Omental fat pad (tissue), 4 donors: Measurements from ENCODE around the gene YTHDC2. TPM values are rescaled to one million over a fixed set of nuclear protein-coding genes. Genes with fewer than 3 reads are reported as not detected.
A peak's percentile ranks its signal among the peaks of the same experiment; 100 is the strongest.

Experiments used
- ATAC-seq: fragments of 150-250 bp; one replicate; pipeline ENCODE4 v1.9.1; 2016; ENCODE audit warnings: mild to moderate bottlenecking, moderate library complexity; ENCODE audit not compliant: low FRiP score
- DNase-seq: peaks from one replicate; pipeline ENCODE4 v3.0.0-alpha.2; 2019; ENCODE audit warnings: low spot score
- total RNA-seq, 4 donors: library from RNA; depleted of rRNA; stranded (reverse); fragments of >200 nt; gene quantifications; one replicate each; pipeline ENCODE4 v1.1.0, GENCODE V29; 2016
- TF ChIP-seq, protein P1 (sequence below), 3 donors: fragments of 450-650 bp; IDR thresholded peaks; one replicate each; pipeline ENCODE4 v1.5.1; 2016 to 2017; ENCODE audit warnings: antibody characterized with exemption in 3 of 3, mild to moderate bottlenecking in 3 of 3, moderate library complexity in 2 of 3

The YTHDC2 gene
- total RNA-seq, 4 donors from 2014 or later, result 23.3 to 40.4 (median 28.1) TPM

DNA sequence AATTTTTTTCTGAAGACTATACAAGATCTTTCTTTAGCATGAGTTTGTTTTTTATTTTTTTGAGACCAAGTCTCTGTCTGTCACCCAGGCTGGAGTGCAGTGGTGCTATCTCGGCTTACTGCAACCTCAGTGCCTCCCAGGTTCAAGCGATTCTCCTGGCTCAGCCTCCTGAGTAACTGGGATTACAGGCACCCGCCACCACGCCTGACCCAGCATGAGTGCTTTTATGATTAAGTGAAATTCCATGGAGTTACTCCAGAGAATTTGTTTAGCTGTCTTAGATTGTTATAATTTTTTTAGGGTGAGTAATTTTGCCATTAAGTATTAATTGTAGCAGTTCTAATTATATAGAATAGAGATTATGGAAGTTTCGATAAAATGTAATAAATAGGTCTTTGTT is 14.3 kb downstream of the YTHDC2 start:
- DNase-seq, result no peak
- no peak for ATAC-seq
- TF ChIP-seq, protein P1, sequence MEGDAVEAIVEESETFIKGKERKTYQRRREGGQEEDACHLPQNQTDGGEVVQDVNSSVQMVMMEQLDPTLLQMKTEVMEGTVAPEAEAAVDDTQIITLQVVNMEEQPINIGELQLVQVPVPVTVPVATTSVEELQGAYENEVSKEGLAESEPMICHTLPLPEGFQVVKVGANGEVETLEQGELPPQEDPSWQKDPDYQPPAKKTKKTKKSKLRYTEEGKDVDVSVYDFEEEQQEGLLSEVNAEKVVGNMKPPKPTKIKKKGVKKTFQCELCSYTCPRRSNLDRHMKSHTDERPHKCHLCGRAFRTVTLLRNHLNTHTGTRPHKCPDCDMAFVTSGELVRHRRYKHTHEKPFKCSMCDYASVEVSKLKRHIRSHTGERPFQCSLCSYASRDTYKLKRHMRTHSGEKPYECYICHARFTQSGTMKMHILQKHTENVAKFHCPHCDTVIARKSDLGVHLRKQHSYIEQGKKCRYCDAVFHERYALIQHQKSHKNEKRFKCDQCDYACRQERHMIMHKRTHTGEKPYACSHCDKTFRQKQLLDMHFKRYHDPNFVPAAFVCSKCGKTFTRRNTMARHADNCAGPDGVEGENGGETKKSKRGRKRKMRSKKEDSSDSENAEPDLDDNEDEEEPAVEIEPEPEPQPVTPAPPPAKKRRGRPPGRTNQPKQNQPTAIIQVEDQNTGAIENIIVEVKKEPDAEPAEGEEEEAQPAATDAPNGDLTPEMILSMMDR (IDR thresholded peaks at IDR 0.05), result no peak

DNA sequence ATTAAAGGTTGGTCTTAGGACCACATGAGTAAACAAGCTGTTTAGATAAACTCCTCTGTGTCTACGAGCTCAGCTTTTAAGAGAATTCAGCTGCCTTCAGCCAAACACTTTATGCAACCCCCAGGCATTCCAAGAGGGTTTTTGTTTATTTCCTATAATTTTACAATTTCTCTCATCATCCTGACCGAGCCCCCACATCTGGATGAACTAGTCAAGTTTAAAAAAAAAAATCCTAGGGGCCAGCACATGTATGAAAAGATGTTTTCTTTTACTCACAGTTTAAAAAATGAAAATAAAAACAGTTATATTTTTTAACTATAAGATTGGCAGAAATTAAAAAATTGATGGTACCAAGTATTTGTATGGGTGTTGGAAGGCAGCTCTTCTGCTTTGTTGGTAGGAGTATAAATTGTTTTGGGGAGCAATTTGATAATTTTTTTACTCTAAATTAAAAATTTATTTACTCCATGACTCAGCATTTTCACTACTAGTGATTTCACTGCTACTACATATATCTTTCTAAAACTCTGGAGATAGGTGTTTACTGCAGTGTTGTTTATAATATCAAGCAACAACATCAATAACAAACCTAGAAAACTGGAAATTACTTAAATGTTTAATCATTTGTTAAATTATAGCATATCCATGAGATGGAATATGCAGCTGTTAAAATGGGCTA is 18.1 kb downstream of the YTHDC2 start:
- TF ChIP-seq, protein P1 (IDR thresholded peaks at IDR 0.05), result no peak
- DNase-seq, result no peak
- ATAC-seq, result no peak

DNA sequence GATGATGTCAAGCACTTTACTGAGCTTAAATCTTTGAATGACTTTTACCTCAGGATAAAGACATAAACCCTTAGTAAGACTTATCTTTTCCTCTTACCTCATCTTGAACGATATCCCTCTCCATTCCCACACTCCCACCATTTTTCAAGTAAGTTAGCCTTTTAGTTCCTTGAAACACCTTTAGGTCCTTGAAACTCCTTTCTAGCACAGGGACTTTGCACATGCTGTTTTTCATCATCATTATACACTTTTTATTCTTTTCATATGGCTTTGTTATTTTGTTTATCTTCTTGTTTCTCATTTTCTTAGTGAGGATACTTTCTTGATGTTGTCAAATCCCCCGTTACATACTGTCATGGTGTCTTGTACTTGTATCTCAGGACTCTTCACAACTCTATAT is 24.8 kb downstream of the YTHDC2 start:
- DNase-seq, result no peak
- no peak for ATAC-seq
- TF ChIP-seq, protein P1 (IDR thresholded peaks at IDR 0.05), result no peak

DNA sequence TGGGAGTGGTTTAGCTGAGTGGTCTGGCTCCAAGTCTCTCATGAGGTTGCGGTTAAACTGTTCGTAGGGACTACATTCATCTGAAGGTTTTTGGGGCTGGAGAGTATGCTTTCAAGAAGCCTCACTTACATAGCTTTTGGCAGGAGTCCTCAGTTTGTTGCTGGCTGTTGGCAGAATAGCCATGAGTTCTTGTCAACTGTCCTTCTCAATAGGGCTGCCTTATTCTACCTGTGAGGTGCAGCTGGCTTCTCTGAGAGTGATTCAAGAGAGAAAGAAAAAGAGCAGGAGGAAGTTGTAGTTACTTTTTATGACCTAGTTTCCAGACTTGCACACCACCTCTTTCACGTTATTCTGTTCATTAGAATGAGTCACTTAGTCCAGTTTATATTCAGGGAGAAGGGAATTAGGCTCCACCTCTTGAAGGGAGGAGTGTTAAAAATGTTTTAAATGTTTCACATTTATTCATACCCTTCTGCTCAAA is 33.2 kb downstream of the YTHDC2 start:
- TF ChIP-seq, protein P1 (IDR thresholded peaks at IDR 0.05), result no peak
- peak; percentile 59 for ATAC-seq
- no peak for DNase-seq

DNA sequence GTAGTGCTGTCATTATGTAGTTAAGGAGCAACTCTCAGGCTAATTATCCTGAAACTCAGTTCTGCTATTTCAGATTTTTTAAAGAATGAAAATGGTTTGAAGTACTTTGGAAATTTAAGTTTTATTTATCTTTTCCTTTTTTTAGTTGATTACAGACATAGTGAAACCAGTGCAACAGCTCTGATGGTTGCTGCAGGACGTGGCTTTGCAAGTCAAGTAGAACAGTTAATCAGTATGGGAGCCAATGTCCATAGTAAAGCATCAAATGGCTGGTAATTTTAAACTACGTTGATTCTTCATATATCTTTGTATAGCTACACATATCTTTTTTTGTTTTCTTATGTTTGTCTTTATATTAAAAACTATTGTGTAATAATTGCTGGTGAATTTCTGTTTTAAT is 34.9 kb downstream of the YTHDC2 start:
- TF ChIP-seq, protein P1 (IDR thresholded peaks at IDR 0.05), result no peak
- DNase-seq, result no peak

DNA sequence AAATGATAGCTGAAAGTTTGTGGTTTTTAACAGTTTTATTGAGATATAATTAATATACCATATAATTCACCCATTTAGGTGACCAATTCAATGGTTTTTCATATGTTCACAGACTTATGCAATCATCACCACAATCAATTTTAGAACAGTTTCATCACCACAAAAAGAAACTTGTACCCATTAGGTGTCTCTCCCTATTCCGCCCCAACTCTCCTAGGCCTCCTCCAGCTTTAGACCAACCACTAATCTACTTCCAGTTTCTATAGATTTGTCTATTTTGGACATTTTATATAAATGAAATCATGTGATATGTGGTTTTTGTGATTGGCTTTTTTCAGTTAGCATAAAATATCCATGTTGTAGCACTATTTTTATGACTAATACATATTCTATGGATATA is 38.6 kb downstream of the YTHDC2 start:
- no peak for DNase-seq
- ATAC-seq, result no peak
- TF ChIP-seq, protein P1 (IDR thresholded peaks at IDR 0.05), result no peak

More for the DNA sequence above, 34.9 kb downstream of the YTHDC2 start:
- ATAC-seq, result no peak

DNA sequence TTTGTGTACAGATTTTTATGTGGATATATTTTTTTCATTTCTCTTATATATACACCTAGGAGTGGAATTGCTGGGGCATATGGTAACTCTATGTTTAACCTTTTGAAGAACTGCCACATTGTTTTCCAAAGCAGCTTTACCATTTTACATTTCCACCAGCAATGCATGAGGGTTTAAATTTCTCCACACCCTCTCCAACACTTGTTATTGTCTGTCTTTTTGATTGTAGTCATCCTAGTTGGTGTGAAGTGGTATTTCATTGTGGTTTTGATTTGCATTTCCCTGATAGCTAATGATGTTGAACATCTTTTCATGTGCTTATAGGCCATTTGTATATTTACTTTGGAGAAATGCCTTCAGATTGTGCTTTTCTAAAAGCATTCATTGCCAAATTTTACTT is 39.1 kb downstream of the YTHDC2 start:
- no peak for ATAC-seq
- no peak for DNase-seq
- TF ChIP-seq, protein P1 (IDR thresholded peaks at IDR 0.05), result no peak
